ENCODE data around the gene SELENOW. TPM values are rescaled to one million over a fixed set of nuclear protein-coding genes. Genes with fewer than 3 reads are reported as not detected.
"Not testable (repeated sequence)": the region's sequence is repeated elsewhere in the genome, so short reads cannot be mapped to it uniquely, and the experiment has no call there.

SELENOW gene
- total RNA-seq, 4 donors from 2014 or later: 474 to 751 (median 653) TPM

DNA sequence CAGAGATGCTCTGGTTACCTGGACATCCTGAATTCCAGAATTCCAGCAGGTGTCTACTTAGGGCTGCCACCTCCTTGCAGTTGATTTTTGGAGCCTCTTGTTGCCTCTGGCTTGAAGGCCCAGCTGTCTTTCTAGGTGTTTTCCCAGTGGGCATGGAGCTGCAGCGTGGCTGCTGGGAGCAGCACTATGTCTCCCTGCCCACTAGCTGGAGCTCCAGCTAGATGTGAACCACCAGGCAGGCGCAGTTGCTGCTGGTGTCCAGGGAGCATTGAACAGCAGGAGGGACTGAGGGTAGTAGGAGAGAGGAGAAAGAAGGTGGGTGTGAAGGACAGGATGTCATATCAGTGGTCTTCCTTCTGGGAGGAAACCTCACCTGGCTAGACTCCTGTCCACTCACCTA lies 9.9 kb upstream of the SELENOW start:
- intact Hi-C loops (cut with DNase I; ENCODE audit: low total_unique reads) (loop anchor here (10.0 kb wide), 1 partner anchor 96 kb away; no protein-coding TSS in a partner anchor), in situ Hi-C loops (cut with MboI; ENCODE audit: low pct_ligation_motif_present in 1 of 4, low pct_unique_long_range_greater_than_20kb in 1 of 4, low sequenced_read_pairs in 3 of 4) (no loop called here)

DNA sequence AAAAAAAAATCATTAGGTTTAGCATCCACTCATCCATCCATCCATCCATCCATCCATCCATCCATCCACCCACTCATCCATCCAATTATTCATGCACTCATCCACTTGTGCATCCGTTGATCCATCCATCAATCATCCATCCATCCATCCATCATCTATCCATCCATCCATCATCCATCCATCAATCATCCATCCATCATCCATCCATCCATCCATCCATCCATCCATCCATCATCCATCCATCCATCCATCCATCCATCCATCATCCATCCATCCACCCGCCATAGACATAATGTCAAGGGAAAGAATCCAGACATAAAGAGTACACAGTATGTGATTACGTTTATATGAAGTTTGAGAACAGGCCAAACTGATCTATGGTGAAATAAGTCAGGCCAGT lies 9.0 kb upstream of the SELENOW start:
- Histone ChIP-seq H3K36me3 (no peaks in the 10 kb centered on the region), H3K9me3 (no peaks in the 10 kb centered on the region), H3K27ac (no peak overlapping the region), H3K4me1 (no peaks in the 10 kb centered on the region), H3K27me3 (no peaks in the 10 kb centered on the region), H3K4me3 (no peak overlapping the region)
- WGBS, 2 donors (ENCODE audit: low coverage in 1 of 2): 73 to 78% methylated on average over 3 of the region's 3 CpGs
- in situ Hi-C loops (cut with MboI; ENCODE audit: low pct_ligation_motif_present in 1 of 4, low pct_unique_long_range_greater_than_20kb in 1 of 4, low sequenced_read_pairs in 3 of 4): no loop called here
- DNase-seq: no peak
- intact Hi-C loops (cut with DNase I; ENCODE audit: low total_unique reads): loop anchor here (10.0 kb wide), 1 partner anchor 95 kb away; no protein-coding TSS in a partner anchor
- TF ChIP-seq POLR2A (IDR thresholded peaks at IDR 0.05): no peak
- TF ChIP-seq, protein P1, sequence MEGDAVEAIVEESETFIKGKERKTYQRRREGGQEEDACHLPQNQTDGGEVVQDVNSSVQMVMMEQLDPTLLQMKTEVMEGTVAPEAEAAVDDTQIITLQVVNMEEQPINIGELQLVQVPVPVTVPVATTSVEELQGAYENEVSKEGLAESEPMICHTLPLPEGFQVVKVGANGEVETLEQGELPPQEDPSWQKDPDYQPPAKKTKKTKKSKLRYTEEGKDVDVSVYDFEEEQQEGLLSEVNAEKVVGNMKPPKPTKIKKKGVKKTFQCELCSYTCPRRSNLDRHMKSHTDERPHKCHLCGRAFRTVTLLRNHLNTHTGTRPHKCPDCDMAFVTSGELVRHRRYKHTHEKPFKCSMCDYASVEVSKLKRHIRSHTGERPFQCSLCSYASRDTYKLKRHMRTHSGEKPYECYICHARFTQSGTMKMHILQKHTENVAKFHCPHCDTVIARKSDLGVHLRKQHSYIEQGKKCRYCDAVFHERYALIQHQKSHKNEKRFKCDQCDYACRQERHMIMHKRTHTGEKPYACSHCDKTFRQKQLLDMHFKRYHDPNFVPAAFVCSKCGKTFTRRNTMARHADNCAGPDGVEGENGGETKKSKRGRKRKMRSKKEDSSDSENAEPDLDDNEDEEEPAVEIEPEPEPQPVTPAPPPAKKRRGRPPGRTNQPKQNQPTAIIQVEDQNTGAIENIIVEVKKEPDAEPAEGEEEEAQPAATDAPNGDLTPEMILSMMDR (IDR thresholded peaks at IDR 0.05): no peak
- no peak for TF ChIP-seq EP300 (IDR thresholded peaks at IDR 0.05; ENCODE audit: low read depth)
- no peak for TF ChIP-seq POLR2AphosphoS5 (IDR thresholded peaks at IDR 0.05)

More for the DNA sequence above, 9.9 kb upstream of the SELENOW start:
- no peak overlapping the region for H3K4me3 ChIP-seq
- no peak for TF ChIP-seq EP300 (IDR thresholded peaks at IDR 0.05; ENCODE audit: low read depth)
- no peak for TF ChIP-seq POLR2AphosphoS5 (IDR thresholded peaks at IDR 0.05)
- no peak for TF ChIP-seq POLR2A (IDR thresholded peaks at IDR 0.05)
- TF ChIP-seq, protein P1 (IDR thresholded peaks at IDR 0.05): no peak
- H3K4me1 ChIP-seq: no peaks in the 10 kb centered on the region
- H3K27me3 ChIP-seq: no peaks in the 10 kb centered on the region
- no peak for DNase-seq
- H3K36me3 ChIP-seq: no peaks in the 10 kb centered on the region
- no peaks in the 10 kb centered on the region for H3K9me3 ChIP-seq
- no peak overlapping the region for H3K27ac ChIP-seq
- WGBS, 2 donors (ENCODE audit: low coverage in 1 of 2): 83% methylated on average over 2 of the region's 2 CpGs; no CpG with 5 or more reads in 1 of the 2 donors

DNA sequence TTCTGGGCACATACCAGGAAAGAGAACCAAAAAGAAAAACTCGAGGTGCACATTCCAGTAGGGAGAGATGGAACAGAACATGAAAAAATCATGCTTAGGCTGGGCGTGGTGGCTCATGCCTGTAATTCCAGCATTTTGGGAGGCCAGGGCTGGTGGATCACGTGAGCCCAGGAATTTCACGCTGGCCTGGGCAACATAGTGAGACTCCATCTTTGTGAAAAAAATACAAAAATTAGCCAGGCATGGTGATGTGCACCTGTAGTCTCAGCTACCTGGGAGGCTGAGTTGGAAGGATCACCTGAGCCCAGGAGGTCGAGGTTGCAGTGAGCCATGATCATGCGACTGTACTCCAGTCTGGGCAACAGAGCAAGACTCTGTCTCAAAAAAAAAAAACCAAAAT lies 7.2 kb upstream of the SELENOW start:
- in situ Hi-C loops (cut with MboI; ENCODE audit: low pct_ligation_motif_present in 1 of 4, low pct_unique_long_range_greater_than_20kb in 1 of 4, low sequenced_read_pairs in 3 of 4); H3K4me3 ChIP-seq; DNase-seq; H3K36me3 ChIP-seq; H3K4me1 ChIP-seq; H3K9me3 ChIP-seq; H3K27me3 ChIP-seq; intact Hi-C loops (cut with DNase I; ENCODE audit: low total_unique reads); H3K27ac ChIP-seq: not testable (repeated sequence)
- whole genome bisulfite sequencing, 2 donors (ENCODE audit: low coverage in 1 of 2): 79 to 83% methylated on average over 2 to 6 of the region's 6 CpGs

DNA sequence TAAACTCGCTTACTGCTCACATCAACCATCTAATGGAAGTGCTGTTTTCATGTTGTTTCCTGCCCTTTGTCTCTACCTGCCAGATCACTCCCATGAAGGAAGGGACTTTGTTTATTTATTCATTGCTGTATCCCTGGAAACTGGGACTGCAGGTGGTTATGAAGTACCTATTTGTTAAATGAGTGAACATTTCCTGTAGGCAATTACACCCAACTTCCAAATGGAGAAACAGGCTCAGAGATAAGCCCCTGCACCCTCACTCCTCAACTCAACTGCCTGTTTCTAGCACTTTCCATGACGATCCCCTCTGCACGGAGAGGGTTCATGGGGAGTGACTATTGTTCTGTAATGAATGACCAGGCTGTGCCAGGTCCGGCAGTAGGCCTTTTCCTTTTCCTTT lies 1.9 kb upstream of the SELENOW start:
- Histone ChIP-seq H3K36me3 (no peaks in the 10 kb centered on the region), H3K9me3 (no peaks in the 10 kb centered on the region), H3K4me1 (peaks cover 14 to 44% (median 35%) of the 10 kb centered on the region in 4 donors), H3K4me3 (no peak overlapping the region), H3K27me3 (no peaks in the 10 kb centered on the region), H3K27ac (peak overlapping the region; percentile 95 to 99 (median 96))
- DNase-seq: no peak
- intact Hi-C loops (cut with DNase I; ENCODE audit: low total_unique reads): loop anchor here (1.0 kb wide), 1 partner anchor 10 kb away; no protein-coding TSS in a partner anchor
- TF ChIP-seq, protein P1 (IDR thresholded peaks at IDR 0.05): no peak
- TF ChIP-seq POLR2AphosphoS5 (IDR thresholded peaks at IDR 0.05) (peak; percentile 22 to 63 (median 63)), EP300 (IDR thresholded peaks at IDR 0.05; ENCODE audit: low read depth) (peak; percentile 59), POLR2A (IDR thresholded peaks at IDR 0.05) (peak; percentile 32)
- in situ Hi-C loops (cut with MboI; ENCODE audit: low pct_ligation_motif_present in 1 of 4, low pct_unique_long_range_greater_than_20kb in 1 of 4, low sequenced_read_pairs in 3 of 4): no loop called here
- 45 to 53% methylated on average over 2 to 4 of the region's 4 CpGs for WGBS, 2 donors (ENCODE audit: low coverage in 1 of 2)

Data from transverse colon (tissue), 4 donors.